Measurements from ENCODE around the gene ARL11.

The ARL11 gene

DNA sequence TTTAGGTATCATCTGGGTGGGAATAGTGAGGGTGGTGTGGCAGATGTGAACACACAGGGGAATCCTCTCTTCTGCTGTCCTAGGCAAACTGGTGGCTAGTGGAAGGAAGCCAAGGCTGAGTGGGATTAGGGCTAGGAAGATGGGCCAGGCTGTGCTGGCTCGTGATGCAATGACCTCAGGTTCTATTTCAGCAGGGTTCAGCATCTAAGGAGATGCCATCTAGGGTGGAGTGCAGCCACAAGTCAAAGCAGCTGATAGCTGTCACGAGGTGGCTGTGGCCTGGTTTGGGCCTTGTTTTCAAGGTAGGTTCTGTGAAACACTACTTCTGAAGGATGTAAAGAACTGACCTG lies 21.6 kb downstream of the ARL11 start:
- Histone ChIP-seq H3K27ac (ENCODE audit: low read depth, low read length, severe bottlenecking) (no peak overlapping the region), H3K4me3 (ENCODE audit: extremely low read depth, insufficient read depth, low read length, poor library complexity, severe bottlenecking) (no peak overlapping the region)
- WGBS, 2 experiments (ENCODE audit: insufficient coverage in 2 of 2), result 91 to 95% methylated on average over 2 of the region's 2 CpGs

DNA sequence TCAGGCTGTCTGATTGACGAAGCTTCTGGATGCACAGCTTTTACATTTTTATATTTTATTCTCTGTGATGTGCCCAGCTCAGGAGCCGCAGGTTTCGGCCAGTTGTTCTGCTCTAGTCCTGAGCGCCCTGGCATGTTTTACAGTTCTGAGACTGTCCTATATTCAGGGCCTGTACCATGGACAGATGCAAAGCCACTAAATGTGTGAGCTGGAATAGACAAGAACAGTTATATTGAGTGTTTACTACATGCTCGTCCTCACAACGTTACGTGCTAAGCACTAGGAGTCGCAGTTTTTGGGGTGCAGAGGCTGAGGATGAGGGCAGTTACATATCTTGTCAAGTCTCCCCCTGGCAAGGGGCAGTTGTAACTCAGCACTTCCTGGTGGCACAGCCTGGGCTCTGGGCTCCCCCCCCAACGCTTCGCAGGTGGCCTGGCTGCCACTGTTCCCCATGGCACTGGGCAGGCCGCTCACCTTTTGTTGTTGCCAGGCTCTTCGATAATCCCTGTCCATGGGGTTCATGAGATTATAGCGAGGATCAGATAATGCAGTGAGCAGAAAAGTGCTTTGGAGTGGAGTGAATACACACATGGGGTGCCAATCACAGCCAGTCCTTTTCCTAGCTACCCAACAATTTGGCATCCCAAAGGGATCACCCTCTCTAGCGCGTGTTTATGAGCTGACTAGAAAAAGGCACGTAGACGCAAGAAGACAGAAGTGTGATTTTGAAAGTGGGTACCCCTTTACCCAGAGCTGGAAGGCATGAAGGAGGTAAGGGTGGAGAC lies 23.5 kb downstream of the ARL11 start:
- Histone ChIP-seq H3K27ac (ENCODE audit: low read depth, low read length, severe bottlenecking) (no peak overlapping the region), H3K4me1 (ENCODE audit: control insufficient read depth, insufficient read depth, low read length, poor library complexity, severe bottlenecking) (no peaks in the 10 kb centered on the region), H3K9me3 (ENCODE audit: control insufficient read depth, low read length) (no peaks in the 10 kb centered on the region), H3K36me3 (ENCODE audit: control insufficient read depth, insufficient read depth, low read length) (peaks cover 5% of the 10 kb centered on the region), H3K4me3 (ENCODE audit: extremely low read depth, insufficient read depth, low read length, poor library complexity, severe bottlenecking) (no peak overlapping the region)
- WGBS, 2 experiments (ENCODE audit: insufficient coverage in 2 of 2), result 91 to 95% methylated on average over 8 to 12 of the region's 17 CpGs

More for the DNA sequence above, 21.6 kb downstream of the ARL11 start:
- Histone ChIP-seq H3K4me1 (ENCODE audit: control insufficient read depth, insufficient read depth, low read length, poor library complexity, severe bottlenecking) (no peaks in the 10 kb centered on the region), H3K36me3 (ENCODE audit: control insufficient read depth, insufficient read depth, low read length) (no peaks in the 10 kb centered on the region), H3K9me3 (ENCODE audit: control insufficient read depth, low read length) (no peaks in the 10 kb centered on the region)

DNA sequence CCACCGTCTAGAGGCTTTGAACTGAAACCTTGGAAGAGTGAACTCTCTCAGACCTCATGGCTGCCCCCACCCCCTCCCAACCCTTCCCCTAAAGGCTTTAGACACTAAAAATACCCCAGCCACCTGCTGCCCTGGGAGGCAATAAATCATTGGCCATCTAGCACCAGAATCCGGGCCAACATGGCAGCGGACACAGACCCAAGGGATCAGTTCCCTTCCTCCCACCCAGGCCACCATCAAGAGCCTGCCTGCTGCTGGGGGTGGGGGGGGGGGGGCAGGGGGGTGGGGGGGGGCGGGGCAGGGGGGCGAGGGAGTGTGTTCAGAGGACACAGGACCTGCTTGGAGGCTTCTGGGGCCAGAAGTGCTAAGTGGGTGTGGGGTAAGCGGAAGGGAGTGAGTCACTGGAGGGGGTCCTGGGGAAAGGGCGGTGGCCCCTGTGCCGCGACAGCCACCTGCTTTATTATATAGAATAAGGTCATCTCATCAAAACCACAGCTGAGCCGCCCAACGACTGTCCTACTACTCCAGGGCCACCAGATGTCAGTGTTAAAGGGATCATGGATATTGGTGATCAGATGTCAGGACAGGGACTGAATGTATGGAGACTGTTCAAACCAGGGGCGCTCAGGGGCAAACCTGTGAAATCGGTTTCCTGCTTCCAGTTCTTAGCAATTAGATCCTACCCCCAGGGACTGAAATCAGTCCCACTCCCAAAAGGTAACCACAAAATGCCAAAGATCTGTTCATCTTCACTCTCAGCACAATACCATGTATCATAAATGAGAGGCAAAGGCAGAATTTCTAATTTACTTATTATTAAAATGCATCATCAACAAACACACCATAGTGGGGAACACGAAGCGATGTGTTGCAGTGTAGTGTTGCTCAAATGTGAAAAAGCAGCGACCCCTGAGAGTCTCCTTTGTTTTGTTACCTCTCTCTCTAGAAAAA lies 24.3 kb downstream of the ARL11 start:
- WGBS, 2 experiments (ENCODE audit: insufficient coverage in 2 of 2), result 60 to 62% methylated on average over 2 to 3 of the region's 16 CpGs
- Histone ChIP-seq H3K4me3 (ENCODE audit: extremely low read depth, insufficient read depth, low read length, poor library complexity, severe bottlenecking) (no peak overlapping the region), H3K27ac (ENCODE audit: low read depth, low read length, severe bottlenecking) (no peak overlapping the region), H3K36me3 (ENCODE audit: control insufficient read depth, insufficient read depth, low read length) (peaks cover 6% of the 10 kb centered on the region), H3K9me3 (ENCODE audit: control insufficient read depth, low read length) (no peaks in the 10 kb centered on the region), H3K4me1 (ENCODE audit: control insufficient read depth, insufficient read depth, low read length, poor library complexity, severe bottlenecking) (no peaks in the 10 kb centered on the region)

DNA sequence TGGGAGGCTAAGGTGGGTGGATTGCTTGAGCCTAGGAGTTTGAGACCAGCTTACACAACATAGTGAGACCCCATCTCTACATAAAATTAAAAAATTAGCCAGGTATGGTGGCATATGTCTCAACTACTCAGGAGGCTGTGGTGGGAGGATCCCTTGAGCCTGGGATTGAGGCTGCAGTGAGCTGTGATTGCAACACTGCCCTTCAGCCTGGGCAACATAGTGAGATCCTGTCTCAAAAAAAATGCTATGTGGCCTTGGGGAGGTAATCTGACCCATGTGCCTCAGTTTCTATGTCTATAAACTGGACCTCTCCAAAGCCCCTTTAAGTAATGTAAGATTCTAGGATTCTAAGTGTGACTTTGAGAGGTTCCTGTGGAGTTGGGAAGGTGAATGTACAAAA lies 25.2 kb downstream of the ARL11 start:
- Histone ChIP-seq H3K27ac (ENCODE audit: low read depth, low read length, severe bottlenecking) (no peak overlapping the region), H3K4me3 (ENCODE audit: extremely low read depth, insufficient read depth, low read length, poor library complexity, severe bottlenecking) (no peak overlapping the region)

DNA sequence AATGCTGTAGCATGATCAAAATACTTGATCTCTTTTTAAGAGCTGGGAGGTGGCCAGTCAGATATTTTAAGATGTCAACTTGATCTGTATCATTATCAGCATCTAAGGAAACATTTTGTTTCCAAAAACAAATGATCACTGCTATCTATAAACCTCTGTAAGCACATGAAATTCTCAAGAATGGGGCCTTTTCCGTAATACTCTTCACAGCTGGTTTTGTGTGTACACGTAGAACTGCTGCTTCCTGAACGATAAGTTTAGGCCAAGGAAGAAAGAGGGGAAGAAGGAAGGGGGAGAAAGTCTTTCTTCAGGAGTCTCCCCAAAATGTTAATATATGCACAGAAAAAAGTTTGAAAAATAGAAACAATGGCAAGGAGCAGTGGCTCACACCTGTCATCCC lies 25.7 kb downstream of the ARL11 start:
- Histone ChIP-seq H3K4me1 (ENCODE audit: control insufficient read depth, insufficient read depth, low read length, poor library complexity, severe bottlenecking) (no peaks in the 10 kb centered on the region), H3K36me3 (ENCODE audit: control insufficient read depth, insufficient read depth, low read length) (peaks cover 19% of the 10 kb centered on the region), H3K4me3 (ENCODE audit: extremely low read depth, insufficient read depth, low read length, poor library complexity, severe bottlenecking) (no peak overlapping the region), H3K27ac (ENCODE audit: low read depth, low read length, severe bottlenecking) (no peak overlapping the region), H3K9me3 (ENCODE audit: control insufficient read depth, low read length) (no peaks in the 10 kb centered on the region)
- 83% methylated on average over 2 of the region's 3 CpGs; no CpG with 5 or more reads in 1 of the 2 experiments for WGBS, 2 experiments (ENCODE audit: insufficient coverage in 2 of 2)

More for the DNA sequence above, 25.2 kb downstream of the ARL11 start:
- Histone ChIP-seq H3K9me3 (ENCODE audit: control insufficient read depth, low read length) (no peaks in the 10 kb centered on the region), H3K36me3 (ENCODE audit: control insufficient read depth, insufficient read depth, low read length) (peaks cover 13% of the 10 kb centered on the region), H3K4me1 (ENCODE audit: control insufficient read depth, insufficient read depth, low read length, poor library complexity, severe bottlenecking) (no peaks in the 10 kb centered on the region)

DNA sequence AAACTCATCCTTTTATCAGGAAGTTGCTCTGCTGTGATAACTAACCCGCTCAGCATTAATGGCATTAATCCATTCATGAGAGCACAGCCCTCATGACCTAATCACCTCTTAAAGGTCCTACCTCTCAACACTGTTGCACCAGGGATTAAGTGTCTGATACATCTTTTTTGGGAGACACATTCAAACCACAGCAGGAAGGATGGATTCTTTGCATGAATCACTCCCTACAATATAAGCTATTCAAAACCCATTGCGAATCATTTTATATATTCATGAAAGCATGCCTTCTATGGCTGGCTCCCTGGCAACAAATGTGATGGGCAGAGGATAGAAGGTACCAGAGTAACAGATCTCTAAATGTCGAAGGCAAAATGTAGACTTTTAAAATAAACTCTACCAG lies 27.6 kb downstream of the ARL11 start:
- no peaks in the 10 kb centered on the region for H3K4me1 ChIP-seq (ENCODE audit: control insufficient read depth, insufficient read depth, low read length, poor library complexity, severe bottlenecking)
- peaks cover 35% of the 10 kb centered on the region for H3K36me3 ChIP-seq (ENCODE audit: control insufficient read depth, insufficient read depth, low read length)
- no peaks in the 10 kb centered on the region for H3K9me3 ChIP-seq (ENCODE audit: control insufficient read depth, low read length)
- H3K4me3 ChIP-seq (ENCODE audit: extremely low read depth, insufficient read depth, low read length, poor library complexity, severe bottlenecking), result no peak overlapping the region
- WGBS, 2 experiments (ENCODE audit: insufficient coverage in 2 of 2), result 87 to 100% methylated on average over 2 to 3 of the region's 3 CpGs
- H3K27ac ChIP-seq (ENCODE audit: low read depth, low read length, severe bottlenecking), result no peak overlapping the region

DNA sequence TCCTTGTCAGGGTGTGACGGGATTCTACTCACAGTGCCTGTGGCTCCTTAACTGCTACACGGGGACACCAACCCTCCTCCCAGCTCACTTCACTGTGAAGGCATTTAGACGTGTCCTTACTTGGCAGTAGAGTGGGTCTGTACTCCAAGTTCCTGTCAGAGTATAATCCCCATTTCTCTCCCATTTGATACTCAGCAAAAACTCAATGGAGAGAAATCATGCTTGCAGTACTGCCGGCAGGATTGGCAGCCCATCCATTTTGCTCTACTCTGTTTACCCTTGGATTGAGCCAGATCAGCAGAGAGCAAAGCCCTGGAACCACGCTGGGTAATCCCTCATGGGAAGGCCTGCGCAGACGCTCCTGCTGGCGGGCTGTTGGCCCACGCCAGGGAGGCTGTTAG lies 28.9 kb downstream of the ARL11 start:
- H3K9me3 ChIP-seq (ENCODE audit: control insufficient read depth, low read length), result no peaks in the 10 kb centered on the region
- H3K27ac ChIP-seq (ENCODE audit: low read depth, low read length, severe bottlenecking), result no peak overlapping the region
- no peaks in the 10 kb centered on the region for H3K4me1 ChIP-seq (ENCODE audit: control insufficient read depth, insufficient read depth, low read length, poor library complexity, severe bottlenecking)
- peaks cover 48% of the 10 kb centered on the region for H3K36me3 ChIP-seq (ENCODE audit: control insufficient read depth, insufficient read depth, low read length)
- H3K4me3 ChIP-seq (ENCODE audit: extremely low read depth, insufficient read depth, low read length, poor library complexity, severe bottlenecking), result no peak overlapping the region
- 91 to 96% methylated on average over 7 to 8 of the region's 9 CpGs for WGBS, 2 experiments (ENCODE audit: insufficient coverage in 2 of 2)

DNA sequence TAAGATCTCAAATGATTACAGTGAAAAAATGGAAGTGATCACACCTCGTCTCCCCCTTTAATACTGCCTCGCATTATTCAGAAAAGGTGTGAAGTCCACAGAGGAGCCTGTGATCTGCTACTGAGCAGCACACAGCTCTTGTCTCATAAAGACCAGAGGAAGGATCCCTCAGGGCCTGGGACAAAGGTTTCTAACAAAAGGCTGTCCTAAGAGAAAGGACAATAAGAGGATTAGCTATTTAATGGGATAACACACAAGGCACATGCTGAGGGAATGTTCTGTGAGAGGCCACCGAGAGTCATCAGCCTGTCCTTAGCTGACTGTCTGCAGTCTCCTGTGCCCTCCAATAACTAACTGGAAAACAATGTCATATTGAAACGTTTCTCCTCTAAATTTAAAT lies 36.3 kb downstream of the ARL11 start:
- peaks cover 70% of the 10 kb centered on the region for H3K36me3 ChIP-seq (ENCODE audit: control insufficient read depth, insufficient read depth, low read length)
- WGBS, 2 experiments (ENCODE audit: insufficient coverage in 2 of 2), result 60 to 76% methylated on average over 1 to 3 of the region's 4 CpGs

DNA sequence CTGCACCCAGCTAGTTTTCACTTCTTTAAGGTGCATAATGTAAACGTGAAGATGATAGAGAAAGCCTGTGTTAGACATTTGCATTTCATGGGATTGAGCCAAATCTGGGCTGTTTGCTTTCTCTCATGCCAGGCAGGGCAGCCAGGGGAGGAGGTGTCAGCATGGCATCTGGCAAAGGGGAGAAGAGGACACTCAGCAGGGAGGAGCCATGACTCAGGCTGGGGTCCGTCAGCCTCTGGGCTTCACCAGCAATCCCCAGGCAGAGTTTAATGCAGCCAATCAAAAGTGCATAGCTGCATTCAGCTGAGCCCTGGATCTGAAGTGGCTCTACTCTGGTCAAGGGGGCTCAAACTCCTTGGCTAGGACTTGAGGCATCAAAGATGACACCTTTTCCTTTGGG lies 39.5 kb downstream of the ARL11 start:
- Histone ChIP-seq H3K4me1 (ENCODE audit: control insufficient read depth, insufficient read depth, low read length, poor library complexity, severe bottlenecking) (peaks cover 7% of the 10 kb centered on the region), H3K36me3 (ENCODE audit: control insufficient read depth, insufficient read depth, low read length) (peaks cover 40% of the 10 kb centered on the region), H3K9me3 (ENCODE audit: control insufficient read depth, low read length) (no peaks in the 10 kb centered on the region), H3K4me3 (ENCODE audit: extremely low read depth, insufficient read depth, low read length, poor library complexity, severe bottlenecking) (no peak overlapping the region), H3K27ac (ENCODE audit: low read depth, low read length, severe bottlenecking) (no peak overlapping the region)
- WGBS, 2 experiments (ENCODE audit: insufficient coverage in 2 of 2), result 88 to 100% methylated on average over 2 of the region's 2 CpGs

More for the DNA sequence above, 36.3 kb downstream of the ARL11 start:
- no peaks in the 10 kb centered on the region for H3K9me3 ChIP-seq (ENCODE audit: control insufficient read depth, low read length)
- no peaks in the 10 kb centered on the region for H3K4me1 ChIP-seq (ENCODE audit: control insufficient read depth, insufficient read depth, low read length, poor library complexity, severe bottlenecking)
- H3K4me3 ChIP-seq (ENCODE audit: extremely low read depth, insufficient read depth, low read length, poor library complexity, severe bottlenecking), result no peak overlapping the region
- no peak overlapping the region for H3K27ac ChIP-seq (ENCODE audit: low read depth, low read length, severe bottlenecking)

DNA sequence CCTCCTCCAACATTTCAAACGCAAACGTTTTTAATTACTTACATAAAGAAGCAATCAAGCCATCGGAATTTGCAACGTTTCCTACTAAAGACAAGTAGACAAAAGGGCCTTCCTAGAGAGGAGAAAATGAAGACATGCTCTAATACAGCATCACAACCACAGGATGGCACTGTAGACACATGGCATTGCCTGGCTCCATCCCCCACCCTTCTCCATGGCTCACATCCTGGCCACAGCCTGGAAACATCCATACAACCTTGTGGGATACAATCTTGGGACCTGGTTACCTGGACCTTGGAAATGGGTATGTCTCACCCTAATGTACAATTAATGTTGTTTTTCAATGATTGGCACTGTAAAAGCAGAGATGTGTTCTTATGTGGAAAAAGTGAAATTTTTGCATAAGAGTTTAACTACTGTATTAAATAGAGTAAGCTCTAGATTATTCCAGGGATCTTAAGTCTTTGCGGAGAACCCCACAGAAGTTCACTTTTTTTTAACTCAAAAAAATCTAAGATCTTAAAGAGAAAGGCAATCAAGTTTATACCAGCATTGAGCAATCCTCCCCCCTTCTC lies 41.5 kb downstream of the ARL11 start:
- H3K9me3 ChIP-seq (ENCODE audit: control insufficient read depth, low read length), result no peaks in the 10 kb centered on the region
- 42% methylated on average over 2 of the region's 5 CpGs; no CpG with 5 or more reads in 1 of the 2 experiments for WGBS, 2 experiments (ENCODE audit: insufficient coverage in 2 of 2)

More for the DNA sequence above, 41.5 kb downstream of the ARL11 start:
- Histone ChIP-seq H3K4me1 (ENCODE audit: control insufficient read depth, insufficient read depth, low read length, poor library complexity, severe bottlenecking) (peaks cover 7% of the 10 kb centered on the region), H3K36me3 (ENCODE audit: control insufficient read depth, insufficient read depth, low read length) (peaks cover 39% of the 10 kb centered on the region), H3K27ac (ENCODE audit: low read depth, low read length, severe bottlenecking) (no peak overlapping the region), H3K4me3 (ENCODE audit: extremely low read depth, insufficient read depth, low read length, poor library complexity, severe bottlenecking) (no peak overlapping the region)

Measured in mesodermal cell (in vitro differentiated cells).